RWPE1 (cell line): ENCODE data around the gene AEBP1.

ENCODE experiments used
- CTCF ChIA-PET: fragments of 350-600 bp; sonication (Branson Sonifier 250); formaldehyde crosslinking; extraction: SDS; loops from one replicate; lab custom pipeline; 2021; lab: Yijun Ruan, JAX
- POLR2A ChIA-PET: fragments of 400-600 bp; formaldehyde crosslinking; extraction: SDS; loops from one replicate; lab custom pipeline; 2020; ENCODE audit warnings: antibody characterized with exemption; ENCODE audit not compliant: low non-redundant PET; lab: Yijun Ruan, JAX
- DNase-seq: peaks from one replicate; pipeline ENCODE4 v3.0.0; 2012; ENCODE audit warnings: low spot score
- H3K27ac ChIP-seq: fragments of 450-650 bp; 2 replicates; pipeline ENCODE4 v1.5.1; 2017
- CTCF ChIP-seq: fragments of 450-650 bp; conservative IDR thresholded peaks from 2 replicates; pipeline ENCODE4 v1.5.1; 2017; ENCODE audit warnings: low read depth, mild to moderate bottlenecking

The AEBP1 gene

GRCh38 chr7:44094365-44094764 is 9.8 kb upstream of the AEBP1 start:
- POLR2A ChIA-PET: no interaction called here
- CTCF ChIA-PET: no interaction called here
- TF ChIP-seq CTCF: no peak
- no peak for DNase-seq
- H3K27ac ChIP-seq: no peak overlapping the region

GRCh38 chr7:44094883-44095592 is 9.1 kb upstream of the AEBP1 start:
- ChIA-PET CTCF (no interaction called here), POLR2A (no interaction called here)
- DNase-seq: no peak
- TF ChIP-seq CTCF: no peak
- no peak overlapping the region for H3K27ac ChIP-seq

GRCh38 chr7:44095781-44096180 is 8.4 kb upstream of the AEBP1 start:
- DNase-seq: no peak
- POLR2A ChIA-PET: no interaction called here
- no peak overlapping the region for H3K27ac ChIP-seq
- no peak for TF ChIP-seq CTCF
- CTCF ChIA-PET: no interaction called here

- no peak for TF ChIP-seq CTCF
- ChIA-PET CTCF (interaction anchor here (0.6 kb wide), 1 partner anchor 8 kb away, joined by 3 read pairs; no protein-coding TSS in a partner anchor), POLR2A (no interaction called here)
- no peak for DNase-seq
- no peak overlapping the region for H3K27ac ChIP-seq
These were observed 7.7 kb upstream of the AEBP1 start for GRCh38 chr7:44096326-44096881.

- CTCF ChIA-PET: interaction anchor here (0.6 kb wide), 1 partner anchor 9 kb away, joined by 3 read pairs; no protein-coding TSS in a partner anchor
- TF ChIP-seq CTCF: no peak
- POLR2A ChIA-PET: no interaction called here
- no peak for DNase-seq
- H3K27ac ChIP-seq: no peak overlapping the region
These were observed 6.8 kb upstream of the AEBP1 start for GRCh38 chr7:44097064-44097932.
